HG03066 (cell line): Measurements from ENCODE around the gene APBB3.

Experiments used
- ATAC-seq: cut with Tn5 transposase; IDR thresholded peaks from one replicate; pipeline ENCODE4 v1.9.1; 2021; ENCODE audit warnings: low read depth; ENCODE audit not compliant: unreplicated experiment

The APBB3 gene

DNA sequence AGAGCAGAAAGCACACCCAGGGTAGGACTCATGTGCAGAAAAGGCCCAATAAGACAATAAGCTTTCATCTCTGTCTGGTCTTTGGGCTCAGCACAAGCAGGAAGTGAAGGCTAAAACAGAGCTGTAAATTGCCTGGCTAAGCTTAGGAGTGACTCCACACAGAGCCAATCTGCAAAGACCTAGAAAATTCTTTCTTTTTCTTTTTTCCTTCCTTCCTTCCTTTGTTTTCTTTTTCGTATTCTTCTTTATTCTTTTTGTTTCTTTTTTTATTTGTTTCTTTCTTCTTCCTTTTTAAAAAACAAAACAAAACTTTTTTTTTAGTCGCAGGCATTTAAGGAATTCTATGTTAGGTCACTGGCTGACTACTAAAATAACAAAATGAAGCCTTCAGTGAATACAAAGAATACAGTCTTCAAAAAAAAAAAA is 12.4 kb upstream of the APBB3 start:
- no peak for ATAC-seq

DNA sequence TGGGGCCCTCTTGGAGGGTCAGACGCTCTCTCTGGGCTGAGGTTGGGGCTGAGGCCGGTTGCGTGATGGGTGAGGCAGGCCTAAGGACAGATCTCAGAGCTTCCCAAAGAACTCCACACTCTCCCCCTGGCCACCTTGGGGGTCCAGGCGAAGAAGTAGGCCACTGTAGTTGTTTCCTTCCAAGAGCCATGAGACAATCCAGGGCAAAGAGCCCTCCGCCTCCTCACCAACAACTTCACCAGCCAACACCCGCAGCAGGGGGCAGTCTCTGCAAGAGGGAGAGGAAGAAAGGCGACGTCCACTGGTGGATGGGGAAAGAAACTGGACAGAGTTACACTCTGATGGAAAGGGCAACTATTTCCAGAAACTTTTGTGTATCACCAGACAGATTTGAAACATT is 10.9 kb upstream of the APBB3 start:
- ATAC-seq: no peak

DNA sequence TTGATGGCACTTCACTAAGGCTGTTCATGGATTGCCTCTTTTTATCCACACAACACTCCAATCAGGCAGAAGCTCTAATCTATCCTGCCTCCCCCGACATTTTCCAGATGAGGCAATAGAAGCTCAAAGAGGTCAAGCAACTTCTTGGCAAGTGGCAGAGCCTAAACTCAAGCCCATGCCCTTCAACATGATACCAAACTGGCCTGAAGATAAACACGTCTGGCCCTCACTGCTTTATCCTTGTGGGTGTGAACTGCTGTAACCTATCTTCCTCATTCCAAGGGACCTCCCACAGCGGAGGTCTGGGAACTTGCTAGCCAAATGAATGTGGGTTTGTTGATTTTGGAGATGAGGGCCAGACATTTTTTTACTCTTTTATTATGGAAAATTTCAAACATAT is 9.8 kb upstream of the APBB3 start:
- ATAC-seq: no peak

DNA sequence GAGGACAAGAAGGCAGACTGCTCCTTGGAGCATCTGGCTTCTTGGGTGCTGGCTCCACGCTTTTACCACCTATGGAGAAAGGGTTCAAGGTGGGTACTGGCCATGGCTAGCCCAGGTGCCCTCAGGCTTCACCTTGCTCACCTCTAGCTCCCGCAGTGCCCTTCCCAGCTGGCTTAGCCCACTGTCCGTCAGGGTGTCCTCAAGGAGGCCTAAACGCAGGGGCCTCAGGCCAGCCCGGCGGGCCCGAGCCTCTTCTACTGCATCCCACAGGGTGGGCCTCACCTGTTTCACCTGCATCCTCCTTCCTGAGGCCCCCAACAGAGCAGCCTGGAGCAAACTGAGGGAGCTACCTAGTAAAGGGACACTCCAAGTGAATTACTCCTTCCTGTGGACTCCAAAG is 9.3 kb upstream of the APBB3 start:
- ATAC-seq: no peak

DNA sequence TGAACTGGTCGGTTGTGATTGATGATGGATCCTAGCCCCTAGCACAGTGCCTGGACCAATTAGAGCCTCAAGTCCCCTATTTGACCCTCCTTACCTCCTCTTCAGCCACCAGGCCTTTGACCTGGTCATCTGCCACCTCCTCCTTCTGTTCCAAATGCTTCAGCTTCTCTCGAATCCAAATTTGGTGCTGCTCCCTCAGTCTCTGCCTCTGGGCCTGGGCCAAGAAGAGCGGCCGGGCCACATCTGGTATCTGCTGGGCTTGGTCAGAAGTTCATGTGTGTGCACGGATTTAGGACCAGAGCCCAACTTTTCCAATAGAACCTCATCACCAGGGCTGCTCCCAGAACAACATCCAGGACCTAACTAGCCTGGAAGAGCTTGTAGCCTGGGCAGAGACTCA is 6.7 kb upstream of the APBB3 start:
- no peak for ATAC-seq

DNA sequence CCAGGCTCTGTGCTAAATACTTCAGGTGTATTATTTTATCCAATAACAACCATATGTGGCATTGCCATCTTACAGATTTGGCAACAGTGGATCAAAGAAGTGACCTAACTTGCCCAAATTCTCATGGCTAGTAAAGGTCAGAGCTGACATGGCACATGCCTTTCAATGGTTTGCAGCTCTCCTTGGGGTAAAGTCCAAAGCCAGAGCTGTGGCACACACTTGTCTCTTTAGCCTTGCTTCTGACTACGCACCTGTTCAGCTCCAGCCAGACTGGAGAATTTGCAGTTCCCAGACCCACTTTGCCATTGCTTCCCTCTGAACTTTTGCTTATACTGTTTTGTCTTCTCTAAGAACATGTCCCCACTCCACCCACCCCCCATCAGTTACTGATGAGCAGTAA is 6.1 kb upstream of the APBB3 start:
- no peak for ATAC-seq

DNA sequence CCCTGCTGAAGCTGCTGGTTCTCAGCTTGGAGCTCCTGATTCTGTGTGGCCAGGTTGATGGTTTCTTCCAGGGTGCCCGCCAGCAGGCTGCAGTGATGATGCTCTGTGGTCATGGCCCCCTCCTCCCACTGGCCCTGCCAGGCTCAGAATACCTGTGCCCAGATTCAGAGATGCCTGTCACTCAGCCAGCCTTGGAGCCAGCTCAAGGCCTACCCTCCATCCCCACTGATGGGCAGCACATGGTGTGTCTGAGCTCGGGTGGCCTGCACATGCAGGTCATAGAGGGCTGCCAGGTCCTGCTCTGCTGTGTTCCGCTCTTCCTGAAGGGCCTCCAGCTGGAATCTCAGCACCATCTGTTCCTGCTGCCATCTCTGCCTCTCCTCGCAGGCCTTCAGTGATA is 5.7 kb upstream of the APBB3 start:
- no peak for ATAC-seq

DNA sequence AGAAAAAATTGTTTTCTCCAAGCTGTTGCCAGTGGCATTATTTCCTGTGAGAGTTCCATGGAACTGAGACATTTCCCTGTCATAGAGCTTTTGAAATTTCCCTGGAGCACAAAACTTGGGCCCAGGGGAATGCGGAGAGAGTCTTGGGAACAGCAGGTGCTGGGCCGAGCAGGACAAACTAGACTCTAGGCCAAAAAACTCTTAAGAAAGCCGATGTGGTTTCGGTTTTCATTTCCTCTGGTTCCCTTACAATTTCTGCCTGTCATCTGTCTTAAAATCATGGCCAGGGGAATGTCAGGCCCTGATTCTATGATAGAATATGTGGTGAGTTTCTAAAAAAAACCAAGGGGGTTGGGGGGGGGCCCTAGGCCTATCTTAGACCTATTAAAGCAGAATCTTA is 4.8 kb upstream of the APBB3 start:
- ATAC-seq: no peak

DNA sequence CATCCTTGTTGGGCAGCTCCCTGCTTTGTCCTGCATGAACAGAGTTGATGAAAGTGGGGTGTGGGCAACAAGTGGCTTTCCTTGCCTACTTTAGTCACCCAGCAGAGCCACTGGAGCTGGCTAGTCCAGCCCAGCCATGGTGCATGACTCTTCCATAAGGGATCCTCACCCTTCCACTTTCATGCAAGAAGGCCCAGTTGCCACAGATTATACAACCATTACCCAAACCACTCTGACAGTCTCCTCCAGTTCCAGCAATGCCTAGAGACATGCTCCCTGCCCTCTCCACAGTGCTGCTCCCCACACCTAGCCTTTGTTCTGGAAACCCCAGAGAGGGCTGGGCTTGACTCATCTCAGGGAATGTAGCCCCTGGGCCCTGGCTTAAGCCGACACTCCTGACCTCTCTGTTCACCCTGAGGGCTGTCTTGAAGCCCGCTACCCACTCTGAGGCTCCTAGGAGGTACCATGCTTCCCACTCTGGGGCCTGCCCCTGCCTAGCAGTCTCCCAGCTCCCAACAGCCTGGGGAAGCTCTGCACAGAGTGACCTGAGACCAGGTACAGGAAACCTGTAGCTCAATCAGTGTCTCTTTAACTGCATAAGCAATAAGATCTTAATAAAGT is 4.2 kb upstream of the APBB3 start:
- no peak for ATAC-seq

DNA sequence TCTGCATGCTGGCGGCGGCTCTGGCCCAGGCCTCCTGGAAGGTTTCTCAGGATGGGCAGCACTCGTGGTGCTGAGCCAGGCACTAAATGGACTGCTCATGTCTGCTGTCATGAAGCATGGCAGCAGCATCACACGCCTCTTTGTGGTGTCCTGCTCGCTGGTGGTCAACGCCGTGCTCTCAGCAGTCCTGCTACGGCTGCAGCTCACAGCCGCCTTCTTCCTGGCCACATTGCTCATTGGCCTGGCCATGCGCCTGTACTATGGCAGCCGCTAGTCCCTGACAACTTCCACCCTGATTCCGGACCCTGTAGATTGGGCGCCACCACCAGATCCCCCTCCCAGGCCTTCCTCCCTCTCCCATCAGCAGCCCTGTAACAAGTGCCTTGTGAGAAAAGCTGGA is 3.5 kb upstream of the APBB3 start:
- ATAC-seq: no peak

DNA sequence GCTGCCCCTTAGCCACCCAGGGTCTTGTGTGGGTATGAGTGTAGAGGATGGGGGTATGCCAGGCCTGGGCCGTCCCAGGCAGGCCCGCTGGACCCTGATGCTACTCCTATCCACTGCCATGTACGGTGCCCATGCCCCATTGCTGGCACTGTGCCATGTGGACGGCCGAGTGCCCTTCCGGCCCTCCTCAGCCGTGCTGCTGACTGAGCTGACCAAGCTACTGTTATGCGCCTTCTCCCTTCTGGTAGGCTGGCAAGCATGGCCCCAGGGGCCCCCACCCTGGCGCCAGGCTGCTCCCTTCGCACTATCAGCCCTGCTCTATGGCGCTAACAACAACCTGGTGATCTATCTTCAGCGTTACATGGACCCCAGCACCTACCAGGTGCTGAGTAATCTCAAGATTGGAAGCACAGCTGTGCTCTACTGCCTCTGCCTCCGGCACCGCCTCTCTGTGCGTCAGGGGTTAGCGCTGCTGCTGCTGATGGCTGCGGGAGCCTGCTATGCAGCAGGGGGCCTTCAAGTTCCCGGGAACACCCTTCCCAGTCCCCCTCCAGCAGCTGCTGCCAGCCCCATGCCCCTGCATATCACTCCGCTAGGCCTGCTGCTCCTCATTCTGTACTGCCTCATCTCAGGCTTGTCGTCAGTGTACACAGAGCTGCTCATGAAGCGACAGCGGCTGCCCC is 2.9 kb upstream of the APBB3 start:
- ATAC-seq: no peak

DNA sequence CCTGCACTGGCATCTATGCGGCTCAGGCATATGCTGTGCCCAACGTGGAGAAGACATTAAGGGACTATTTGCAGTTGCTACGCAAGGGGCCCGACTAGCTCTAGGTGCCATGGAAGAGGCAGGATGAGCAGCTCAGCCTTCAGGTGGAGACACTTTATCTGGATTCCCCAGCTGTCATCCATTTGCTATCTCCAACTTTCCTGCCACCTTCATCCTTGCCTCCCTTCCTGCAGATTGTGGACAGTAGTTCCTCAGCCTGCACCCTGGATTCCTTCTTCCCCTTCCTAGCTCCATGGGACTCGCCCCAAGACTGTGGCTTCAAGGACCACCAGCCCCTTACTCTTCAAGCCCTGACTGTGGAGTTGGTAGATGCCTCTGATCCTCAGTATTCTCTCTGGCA is 2.3 kb upstream of the APBB3 start:
- no peak for ATAC-seq

DNA sequence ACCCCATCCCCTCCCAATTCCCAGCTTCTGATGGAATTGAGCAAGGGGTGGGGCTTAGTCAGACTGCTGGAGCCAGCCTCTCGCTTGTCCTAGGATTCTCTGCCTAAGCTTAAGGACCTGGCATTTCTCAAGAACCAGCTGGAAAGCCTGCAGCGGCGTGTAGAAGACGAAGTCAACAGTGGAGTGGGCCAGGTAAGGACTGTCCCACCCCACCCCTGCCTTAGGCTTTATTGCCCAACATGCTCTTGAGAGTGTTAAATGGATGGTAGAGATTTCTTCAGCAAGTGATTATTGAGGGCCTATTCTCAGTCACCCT is 1.3 kb upstream of the APBB3 start:
- ATAC-seq: no peak

DNA sequence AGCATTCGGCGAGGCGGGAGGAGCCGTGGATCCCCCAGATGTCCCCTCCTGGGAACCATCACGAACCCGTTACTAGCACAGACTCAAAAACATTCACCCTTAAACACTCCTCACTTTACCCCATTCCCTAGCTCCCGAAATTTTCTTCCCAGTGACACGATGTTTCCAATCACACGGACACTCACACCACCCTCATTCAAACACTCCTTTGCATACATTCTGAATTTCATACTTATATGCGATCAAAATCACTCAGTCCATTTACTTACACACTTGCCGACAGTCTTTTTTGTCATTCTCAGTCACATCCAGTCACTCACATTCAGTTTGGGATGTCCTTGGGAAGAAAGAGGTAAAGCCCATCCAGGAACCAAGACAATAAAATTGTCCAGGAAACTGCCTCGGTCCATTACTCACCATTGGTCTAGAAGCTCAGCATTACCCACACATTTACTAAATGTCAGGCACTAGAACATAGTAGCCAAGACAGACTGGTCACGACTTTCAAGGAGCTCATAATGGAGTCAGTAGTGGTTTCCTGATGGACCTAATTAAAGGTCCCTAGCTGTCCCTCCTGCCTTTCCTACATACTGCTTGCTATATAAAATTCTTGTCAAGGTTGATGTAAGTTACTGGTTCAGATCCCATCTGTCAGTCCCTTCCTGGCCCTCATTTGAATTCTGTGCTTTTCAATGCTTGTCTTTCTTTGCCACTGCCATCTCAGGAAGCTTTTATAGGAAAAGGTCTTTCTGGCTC is 804 bp upstream of the APBB3 start:
- peak; percentile 1 for ATAC-seq

DNA sequence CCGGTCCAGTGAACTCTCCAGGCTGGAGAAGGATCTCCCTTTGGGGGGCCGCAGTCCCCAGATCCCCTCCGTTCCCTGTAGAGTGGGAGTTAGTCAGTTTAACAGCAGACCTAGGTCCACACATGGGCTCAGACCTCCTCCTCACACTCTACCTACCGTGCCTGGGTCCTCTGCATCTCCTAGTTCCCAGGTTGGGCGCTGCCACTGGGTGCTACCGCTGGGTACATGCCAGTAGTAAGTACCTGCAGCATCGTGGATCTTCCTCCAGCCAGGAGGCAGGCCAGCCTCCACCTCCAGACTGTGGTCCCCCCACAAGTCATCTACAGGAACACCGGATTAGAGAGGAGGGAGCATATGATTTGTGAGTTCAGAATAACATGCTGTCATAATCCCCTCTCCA is 802 bp downstream of the APBB3 start:
- no peak for ATAC-seq

DNA sequence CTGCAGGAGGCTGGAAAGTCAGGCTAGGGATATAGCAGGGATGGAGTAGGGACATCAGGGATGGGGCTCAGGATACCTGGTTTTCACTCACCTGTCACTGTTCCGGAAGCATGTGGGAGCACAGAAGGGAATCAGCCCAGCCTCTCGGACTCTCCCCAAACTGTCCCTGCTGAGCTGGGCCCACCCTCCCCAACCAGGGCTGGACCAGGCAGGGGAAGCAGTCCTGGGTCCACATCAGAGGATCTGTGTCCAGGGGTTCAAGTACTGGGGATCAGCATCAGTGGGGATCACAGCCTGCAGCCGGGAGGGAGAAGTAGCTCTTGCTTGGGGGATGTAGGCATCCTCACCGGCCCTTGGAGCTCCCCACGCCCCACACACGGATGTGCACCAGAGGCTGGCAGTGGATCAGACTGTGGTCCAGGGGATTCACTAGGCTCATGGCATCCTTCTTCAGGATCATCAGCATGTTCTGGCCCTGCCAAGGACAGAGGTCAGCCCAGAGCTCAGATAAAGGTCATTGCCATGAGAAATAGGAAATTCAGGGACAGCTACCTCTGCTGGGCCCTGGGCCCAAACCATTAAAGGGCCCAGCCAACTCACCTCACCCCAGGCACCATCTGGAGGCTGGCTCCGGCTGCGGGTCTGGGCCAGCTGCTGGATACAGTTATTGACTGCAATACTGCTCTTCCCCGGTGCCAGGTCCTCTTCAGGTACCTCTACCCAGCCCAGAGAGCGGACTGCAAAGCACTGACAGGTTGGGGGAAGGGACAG is 2.5 kb downstream of the APBB3 start:
- ATAC-seq: no peak

DNA sequence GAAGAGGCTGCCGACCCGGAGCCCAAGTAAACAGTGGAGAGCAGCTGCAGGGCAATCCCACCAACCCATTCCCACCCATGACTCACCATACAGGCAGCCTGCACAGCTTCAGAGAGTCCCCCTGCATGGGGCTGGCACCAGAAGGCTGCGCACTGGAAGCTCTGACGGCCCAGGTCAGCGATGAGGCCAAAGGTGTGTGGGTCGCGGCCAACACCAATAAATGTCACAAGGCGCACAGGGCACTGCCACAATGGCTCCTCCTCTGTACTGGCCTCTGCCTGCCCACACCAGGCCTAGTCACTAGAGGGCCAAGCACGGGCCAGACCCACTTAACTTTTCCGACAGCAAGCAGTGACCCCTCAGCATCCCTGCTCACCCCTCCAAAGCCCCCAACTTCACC is 4.2 kb downstream of the APBB3 start:
- no peak for ATAC-seq

DNA sequence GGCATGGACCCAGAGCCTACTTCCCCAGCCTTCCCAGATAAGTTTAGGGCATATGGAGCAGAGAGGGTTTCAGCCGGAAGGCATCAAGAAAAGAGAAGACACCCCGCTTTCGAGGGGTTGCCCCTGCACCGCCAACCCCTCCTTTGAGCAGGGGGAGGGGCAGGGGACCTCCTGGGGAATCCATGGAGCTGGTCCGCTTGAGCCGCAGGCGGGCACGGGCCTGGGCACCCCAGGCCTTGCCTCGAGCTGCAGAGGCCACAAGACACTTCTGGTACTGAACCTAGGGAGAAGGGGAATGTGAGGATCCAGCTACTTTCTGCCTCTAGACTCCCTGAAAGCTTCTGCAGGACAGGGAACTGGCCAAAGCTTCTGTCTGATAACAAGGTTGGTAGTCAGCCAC is 5.9 kb downstream of the APBB3 start:
- ATAC-seq: no peak

DNA sequence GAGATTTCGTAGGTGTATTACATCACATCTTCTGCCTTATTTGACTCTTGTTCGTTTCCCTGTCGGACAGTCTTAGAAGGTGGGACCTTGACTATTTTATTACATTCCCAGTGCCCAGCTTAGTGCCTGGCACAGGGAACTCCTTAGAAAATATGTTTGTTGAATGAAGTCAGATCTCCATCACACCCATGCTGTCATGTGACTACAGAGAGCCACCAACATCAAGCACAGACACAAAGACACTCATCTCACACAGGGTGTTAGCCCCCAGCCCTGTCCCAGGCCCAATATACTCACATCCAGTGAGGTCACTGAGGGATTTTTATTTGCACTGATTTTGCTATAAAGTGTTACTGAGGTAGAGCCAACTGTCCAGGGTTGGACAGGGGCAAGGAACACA is 6.4 kb downstream of the APBB3 start:
- ATAC-seq: no peak

DNA sequence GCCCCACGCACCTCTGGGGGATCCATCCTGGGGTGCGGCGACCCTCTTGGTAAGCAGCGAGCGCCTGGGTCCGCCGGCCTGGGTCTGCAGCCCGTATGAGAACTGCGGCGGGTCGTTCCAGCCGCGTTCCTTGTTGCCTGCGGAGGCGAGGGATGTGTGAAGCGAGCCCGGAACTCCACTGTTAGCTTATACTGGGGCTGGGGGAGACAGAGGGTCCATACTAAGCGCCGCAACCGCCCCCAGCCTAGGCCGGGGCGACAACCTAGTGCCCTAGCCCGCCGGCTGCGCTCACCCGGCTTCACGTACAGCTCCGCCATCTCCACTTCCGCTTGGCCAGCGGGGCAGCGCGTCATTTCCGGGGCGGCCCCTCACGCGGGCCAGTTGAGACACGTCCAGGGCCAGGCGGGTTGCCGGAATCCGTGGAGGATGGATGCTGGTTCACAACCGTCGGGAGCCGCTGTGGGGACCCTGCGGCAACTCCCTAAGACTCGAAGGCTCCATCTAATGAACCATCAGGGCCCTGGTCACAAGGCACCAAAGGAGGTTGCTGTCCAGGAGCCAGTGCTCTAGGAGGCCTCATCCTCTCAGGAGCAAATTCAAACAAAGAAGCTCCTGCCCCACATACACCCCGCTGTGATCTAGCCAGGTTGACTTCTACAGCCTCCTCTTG is 7.1 kb downstream of the APBB3 start, which contains the start of gene SRA1:
Gene SRA1, minus strand, starts transcription at position 338 of the 670 bp plus-strand sequence. Its CDS starts 21 bp downstream, at position 317.
- ATAC-seq: peak; percentile 96

DNA sequence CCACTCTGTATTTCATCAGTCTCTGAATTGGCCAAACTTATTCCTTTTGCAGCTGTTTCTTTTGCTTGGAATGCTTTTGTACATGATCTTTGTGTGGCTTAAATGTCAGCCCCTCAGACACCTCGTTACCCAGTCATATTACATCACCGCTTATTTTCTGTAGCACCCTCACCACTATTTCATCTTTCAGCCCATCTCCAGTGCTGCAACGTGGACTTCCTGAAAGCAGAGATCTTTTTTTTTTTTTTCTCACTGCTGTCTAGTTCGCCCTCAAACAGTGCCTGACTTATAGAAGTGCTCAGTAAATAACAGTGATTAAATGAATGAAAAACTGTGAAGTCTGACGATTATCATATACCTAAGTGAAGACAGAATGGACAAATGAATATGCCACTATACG is 8.0 kb downstream of the APBB3 start:
- no peak for ATAC-seq
